GM12878 (cell line): ENCODE results near the gene LIPK. TPM values are rescaled to one million over a fixed set of nuclear protein-coding genes. Genes with fewer than 3 reads are reported as not detected.
A peak's percentile ranks its signal among the peaks of the same experiment; 100 is the strongest.

ENCODE experiments used
- ATAC-seq: fragments of 200-7000 bp; cut with Tn5 transposase; 3 replicates; pipeline ENCODE4 v1.9.1; 2020; ENCODE audit warnings: mild to moderate bottlenecking, moderate library complexity
- BruUV-seq: library from RNA; stranded (reverse); fragments of 400-500 nt; replicated peaks from 2 replicates; lab custom pipeline; 2021; lab: Mats Ljungman, UMichigan
- CTCF ChIA-PET: fragments of 300-600 bp; sonication (Branson Sonifier 250); formaldehyde crosslinking; extraction: SDS; loops from one replicate; lab custom pipeline; 2021; ENCODE audit warnings: inconsistent platforms; lab: Yijun Ruan, JAX
- POLR2A ChIA-PET: fragments of 350-600 bp; formaldehyde crosslinking; extraction: SDS; loops from one replicate; lab custom pipeline; 2021; ENCODE audit warnings: inconsistent platforms; lab: Charles Lee
- RAD21 ChIA-PET: fragments of 300-600 bp; sonication (Branson Sonifier 250); formaldehyde crosslinking; loops from one replicate; lab custom pipeline; 2023; ENCODE audit warnings: antibody characterized with exemption; ENCODE audit not compliant: unreplicated experiment; lab: Charles Lee
- SMC1A ChIA-PET: fragments of 300-600 bp; sonication (Branson Sonifier 250); formaldehyde crosslinking; loops from one replicate; lab custom pipeline; 2023; ENCODE audit not compliant: unreplicated experiment, uncharacterized antibody; lab: Charles Lee
- DNase-seq: peaks from one replicate; pipeline ENCODE4 v3.0.0-alpha.2; 2011; ENCODE audit warnings: low read depth, low spot score
- FAIRE-seq: peaks from 3 replicates; lab custom pipeline; 2011; peaks lifted over from hg19 to GRCh38; lab: Jason Lieb, UNC
- H2AFZ ChIP-seq: 2 replicates; pipeline ENCODE4 v1.6.0; 2011; ENCODE audit warnings: low read depth, low read length, control low read depth; ENCODE audit not compliant: control insufficient read depth
- H3K27ac ChIP-seq: 2 replicates; pipeline ENCODE4 v1.5.1; 2011; ENCODE audit warnings: control low read depth; ENCODE audit not compliant: control insufficient read depth, insufficient read depth
- H3K27me3 ChIP-seq, 2 experiments: replicated peaks in 1 of 2; 2 replicates each; pipeline versions ENCODE4 v1.6.0 to v1.6.1; 2011; ENCODE audit warnings: low read length in 1 of 2; ENCODE audit not compliant: control insufficient read depth in 2 of 2, insufficient read depth in 2 of 2
- H3K36me3 ChIP-seq, 2 experiments: 2 replicates each; pipeline ENCODE4 v1.5.1; 2011; ENCODE audit warnings: low read length in 1 of 2; ENCODE audit not compliant: control insufficient read depth in 2 of 2, insufficient read depth in 2 of 2
- H3K4me1 ChIP-seq: 2 replicates; pipeline ENCODE4 v1.6.1; 2011; ENCODE audit warnings: mild to moderate bottlenecking, low read length, moderate library complexity, mixed read lengths; ENCODE audit not compliant: control insufficient read depth, insufficient read depth
- H3K4me2 ChIP-seq: 2 replicates; pipeline ENCODE4 v1.6.0; 2011; ENCODE audit warnings: control low read depth; ENCODE audit not compliant: control insufficient read depth, insufficient read depth
- H3K4me3 ChIP-seq: fragments of 200-600 bp; sonication (generic); 2 replicates; pipeline ENCODE4 v1.5.1; 2016
- H3K79me2 ChIP-seq: 2 replicates; pipeline ENCODE4 v1.6.0; 2011; ENCODE audit warnings: low read length; ENCODE audit not compliant: control insufficient read depth, insufficient read depth
- H3K9ac ChIP-seq: 2 replicates; pipeline ENCODE4 v1.8.0; 2011; ENCODE audit warnings: low read length, control low read depth, mixed read lengths; ENCODE audit not compliant: control insufficient read depth, insufficient read depth
- H3K9me3 ChIP-seq: replicated peaks from 3 replicates; pipeline ENCODE4 v1.5.1; 2011; ENCODE audit warnings: mild to moderate bottlenecking, low read length; ENCODE audit not compliant: control insufficient read depth, insufficient read depth
- H4K20me1 ChIP-seq: 2 replicates; pipeline ENCODE4 v1.6.0; 2011; ENCODE audit not compliant: control insufficient read depth, insufficient read depth
- ASH2L ChIP-seq: fragments of 300-600, 200-600 bp; sonication (generic); IDR thresholded peaks from 2 replicates; pipeline ENCODE4 v1.6.1; 2017; ENCODE audit warnings: low read depth, mild to moderate bottlenecking, borderline replicate concordance
- EGR1 ChIP-seq, 2 experiments: IDR thresholded peaks; 1 replicate in 1 of 2; 2 replicates in 1 of 2; pipeline ENCODE4 v1.6.1; 2011 to 2012; ENCODE audit warnings: low read depth in 2 of 2, low read length in 2 of 2, borderline replicate concordance in 1 of 2, mild to moderate bottlenecking in 1 of 2, moderate library complexity in 1 of 2
- FOXM1 ChIP-seq: IDR thresholded peaks from 2 replicates; pipeline ENCODE4 v1.6.1; 2012; ENCODE audit warnings: low read depth, mild to moderate bottlenecking, inconsistent platforms, low read length, moderate library complexity
- RAD21 ChIP-seq: IDR thresholded peaks from 2 replicates; pipeline ENCODE4 v1.6.1; 2011; ENCODE audit warnings: mild to moderate bottlenecking, low read depth, low read length, moderate library complexity; ENCODE audit not compliant: insufficient read depth
- SMC3 ChIP-seq: IDR thresholded peaks from 2 replicates; pipeline ENCODE4 v1.6.1; 2011; ENCODE audit warnings: low read length, improper control_type of control experiment, borderline replicate concordance
- in situ Hi-C: fragments of 300-500 bp; cut with MboI; formaldehyde crosslinking; loops from 9 replicates; pipeline ENCODE4 v1.14.3; 2018; ENCODE audit warnings: mixed read lengths
- intact Hi-C: fragments of 100-400 bp; cut with micrococcal nuclease; formaldehyde crosslinking; loops from one replicate; pipeline ENCODE4 v1.14.2; 2022; ENCODE audit not compliant: unreplicated experiment
- polyA plus RNA-seq, 11 experiments: library from polyadenylated mRNA; depleted of rRNA in 4 of 11; unstranded in 6 of 11; stranded (reverse) in 5 of 11; fragments of >200 nt; fragmentation: Nextera tagmentation in 4 of 11; fragmentation: Illumina TruSeq in 1 of 11; extraction: Ambion mirVana in 4 of 11; extraction: Trizol in 1 of 11; gene quantifications; 1 replicate in 1 of 11; 2 replicates in 10 of 11; pipeline versions ENCODE4 v1.2.1 to v1.2.3, GENCODE V29; 2011 to 2016; ENCODE audit warnings: inconsistent platforms in 2 of 11, missing spikeins in 2 of 11, low read depth in 1 of 11
- total RNA-seq, 4 experiments: library from RNA; depleted of rRNA in 3 of 4; stranded (reverse); fragments of >200 nt in 3 of 4; fragmentation: Illumina TruSeq in 1 of 4; extraction: Trizol in 1 of 4; gene quantifications; 2 replicates each; pipeline versions ENCODE4 v1.2.1 to v1.2.3, GENCODE V29; 2013 to 2021
- TF ChIP-seq, protein P1 (sequence below): fragments of 450-650 bp; IDR thresholded peaks from 2 replicates; pipeline ENCODE4 v1.6.1; 2017; ENCODE audit warnings: mild to moderate bottlenecking, low read depth, inconsistent platforms; ENCODE audit not compliant: poor library complexity, severe bottlenecking
- TF ChIP-seq, protein P2 (sequence below), 3 experiments: IDR thresholded peaks in 2 of 3; conservative IDR thresholded peaks in 1 of 3; 2 replicates each; pipeline ENCODE4 v1.5.1; 2011; ENCODE audit warnings: low read depth in 3 of 3, low read length in 3 of 3, mild to moderate bottlenecking in 3 of 3, control low read depth in 2 of 3, moderate library complexity in 2 of 3, inconsistent platforms in 1 of 3, mixed read lengths in 1 of 3; ENCODE audit not compliant: control insufficient read depth in 2 of 3, insufficient read depth in 1 of 3; ENCODE audit errors: extremely low read depth in 1 of 3

LIPK gene
- total and polyA plus RNA-seq, 10 of the 15 experiments (the other 5 are each of a cell fraction or from before 2014, with no cell fraction given) = not detected

GRCh38 chr10:88687853-88688467, 18.1 kb upstream of the LIPK start:
- BruUV-seq = no TSS peak
- FAIRE-seq (peak; percentile 82), ATAC-seq (peak; percentile 53), DNase-seq (no peak)
- no peaks in the 10 kb centered on the region for H3K79me2 ChIP-seq
- ChIA-PET CTCF (interaction anchor here (0.6 to 6.8 kb wide), 26 partner anchors 9 to 523 kb away, joined by 3 to 71 read pairs (median 5); partner anchors contain the start of genes CH25H and RNLS), POLR2A (no interaction called here), RAD21 (interaction anchor here (0.9 to 2.2 kb wide), 7 partner anchors 117 to 245 kb away, joined by 3 to 11 read pairs (median 3); no protein-coding TSS in a partner anchor), SMC1A (interaction anchor here (0.7 to 3.4 kb wide), 10 partner anchors 11 to 456 kb away, joined by 3 to 17 read pairs (median 4); no protein-coding TSS in a partner anchor)
- TF ChIP-seq FOXM1 = 0 out of 2 replicates have a peak, but pooled peaks have one; percentile 39
- TF ChIP-seq SMC3 = peak; percentile 61; the same call in 1 of the 2 replicates
- TF ChIP-seq, protein P1, sequence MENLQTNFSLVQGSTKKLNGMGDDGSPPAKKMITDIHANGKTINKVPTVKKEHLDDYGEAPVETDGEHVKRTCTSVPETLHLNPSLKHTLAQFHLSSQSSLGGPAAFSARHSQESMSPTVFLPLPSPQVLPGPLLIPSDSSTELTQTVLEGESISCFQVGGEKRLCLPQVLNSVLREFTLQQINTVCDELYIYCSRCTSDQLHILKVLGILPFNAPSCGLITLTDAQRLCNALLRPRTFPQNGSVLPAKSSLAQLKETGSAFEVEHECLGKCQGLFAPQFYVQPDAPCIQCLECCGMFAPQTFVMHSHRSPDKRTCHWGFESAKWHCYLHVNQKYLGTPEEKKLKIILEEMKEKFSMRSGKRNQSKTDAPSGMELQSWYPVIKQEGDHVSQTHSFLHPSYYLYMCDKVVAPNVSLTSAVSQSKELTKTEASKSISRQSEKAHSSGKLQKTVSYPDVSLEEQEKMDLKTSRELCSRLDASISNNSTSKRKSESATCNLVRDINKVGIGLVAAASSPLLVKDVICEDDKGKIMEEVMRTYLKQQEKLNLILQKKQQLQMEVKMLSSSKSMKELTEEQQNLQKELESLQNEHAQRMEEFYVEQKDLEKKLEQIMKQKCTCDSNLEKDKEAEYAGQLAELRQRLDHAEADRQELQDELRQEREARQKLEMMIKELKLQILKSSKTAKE = peak; percentile 14
- no peak for TF ChIP-seq EGR1 (IDR thresholded peaks at IDR 0.05; ENCODE audit: borderline replicate concordance in 1 of 2, low read depth in 2 of 2, low read length in 2 of 2)
- TF ChIP-seq, protein P2, sequence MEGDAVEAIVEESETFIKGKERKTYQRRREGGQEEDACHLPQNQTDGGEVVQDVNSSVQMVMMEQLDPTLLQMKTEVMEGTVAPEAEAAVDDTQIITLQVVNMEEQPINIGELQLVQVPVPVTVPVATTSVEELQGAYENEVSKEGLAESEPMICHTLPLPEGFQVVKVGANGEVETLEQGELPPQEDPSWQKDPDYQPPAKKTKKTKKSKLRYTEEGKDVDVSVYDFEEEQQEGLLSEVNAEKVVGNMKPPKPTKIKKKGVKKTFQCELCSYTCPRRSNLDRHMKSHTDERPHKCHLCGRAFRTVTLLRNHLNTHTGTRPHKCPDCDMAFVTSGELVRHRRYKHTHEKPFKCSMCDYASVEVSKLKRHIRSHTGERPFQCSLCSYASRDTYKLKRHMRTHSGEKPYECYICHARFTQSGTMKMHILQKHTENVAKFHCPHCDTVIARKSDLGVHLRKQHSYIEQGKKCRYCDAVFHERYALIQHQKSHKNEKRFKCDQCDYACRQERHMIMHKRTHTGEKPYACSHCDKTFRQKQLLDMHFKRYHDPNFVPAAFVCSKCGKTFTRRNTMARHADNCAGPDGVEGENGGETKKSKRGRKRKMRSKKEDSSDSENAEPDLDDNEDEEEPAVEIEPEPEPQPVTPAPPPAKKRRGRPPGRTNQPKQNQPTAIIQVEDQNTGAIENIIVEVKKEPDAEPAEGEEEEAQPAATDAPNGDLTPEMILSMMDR (IDR thresholded peaks at IDR 0.05 in 2 of 3, conservative IDR thresholded peaks at IDR 0.05 in 1 of 3; ENCODE audit: control insufficient read depth in 2 of 3, extremely low read depth in 1 of 3, insufficient read depth in 1 of 3, low read depth in 3 of 3, low read length in 3 of 3) = peak; percentile 69 to 70 (median 70)
- peak; percentile 84 for TF ChIP-seq RAD21
- TF ChIP-seq ASH2L = no peak
- in situ Hi-C loops (loop anchor here (5.0 kb wide), 1 partner anchor 129 kb away; no protein-coding TSS in a partner anchor), intact Hi-C loops (loop anchor here (1.0 to 5.0 kb wide), 3 partner anchors 104 to 245 kb away; no protein-coding TSS in a partner anchor)
- no peaks in the 10 kb centered on the region for H3K4me1 ChIP-seq
- H3K9me3 ChIP-seq = no peaks in the 10 kb centered on the region
- no peak overlapping the region for H3K27ac ChIP-seq
- no peak overlapping the region for H3K9ac ChIP-seq
- no peaks in the 10 kb centered on the region for H4K20me1 ChIP-seq
- no peaks in the 10 kb centered on the region for H3K27me3 ChIP-seq
- no peaks in the 10 kb centered on the region for H3K36me3 ChIP-seq
- no peak overlapping the region for H3K4me3 ChIP-seq
- no peak overlapping the region for H2AFZ ChIP-seq
- H3K4me2 ChIP-seq = no peak overlapping the region
